K562 (cell line): ENCODE data around the gene NBEAL1. TPM values are rescaled to one million over a fixed set of nuclear protein-coding genes. Genes with fewer than 3 reads are reported as not detected.
A peak's percentile ranks its signal among the peaks of the same experiment; 100 is the strongest.

Experiments used
- ESRRA ChIP-seq: fragments of 450-650 bp; IDR thresholded peaks from 2 replicates; pipeline ENCODE4 v1.6.1; 2014; ENCODE audit warnings: low read depth, mild to moderate bottlenecking, moderate library complexity, borderline replicate concordance
- HSF4 ChIP-seq: fragments of 250-450 bp; sonication (Bioruptor Pico); IDR thresholded peaks from 2 replicates; pipeline ENCODE4 v2.1.2; 2022; ENCODE audit warnings: mild to moderate bottlenecking, moderate library complexity, borderline replicate concordance
- KLF13 ChIP-seq: fragments of 450-650 bp; IDR thresholded peaks from 2 replicates; pipeline ENCODE4 v1.6.1; 2016; ENCODE audit warnings: missing genetic modification characterization, low read depth, mild to moderate bottlenecking, missing compliant biosample characterization, moderate library complexity, borderline replicate concordance
- MCM2 ChIP-seq: fragments of 450-650 bp; IDR thresholded peaks from 2 replicates; pipeline ENCODE4 v1.6.1; 2017; ENCODE audit warnings: low read depth, mild to moderate bottlenecking
- MTF1 ChIP-seq: fragments of 250-450 bp; sonication (Bioruptor Pico); IDR thresholded peaks from 2 replicates; pipeline ENCODE4 v1.9.0; 2021; ENCODE audit warnings: moderate library complexity, mild to moderate bottlenecking, inconsistent platforms, borderline replicate concordance
- PTTG1 ChIP-seq: fragments of 450-650 bp; IDR thresholded peaks from 2 replicates; pipeline ENCODE4 v1.6.1; 2016; ENCODE audit warnings: low read depth, mild to moderate bottlenecking, missing genetic modification characterization, missing compliant biosample characterization
- PURB ChIP-seq: sonication (generic); formaldehyde crosslinking; IDR thresholded peaks from 2 replicates; pipeline ENCODE4 v1.9.0; 2021; ENCODE audit warnings: low read depth, mild to moderate bottlenecking, missing genetic modification reagents
- RAD51 ChIP-seq: fragments of 450-650 bp; IDR thresholded peaks from 2 replicates; pipeline ENCODE4 v1.7.1; 2016; ENCODE audit warnings: low read depth, mild to moderate bottlenecking, borderline replicate concordance
- RBM15 ChIP-seq: fragments of 200-400 bp; formaldehyde crosslinking; IDR thresholded peaks from 2 replicates; pipeline ENCODE4 v1.6.1; 2018; ENCODE audit warnings: mild to moderate bottlenecking, low read length, moderate library complexity; ENCODE audit not compliant: insufficient read depth
- RBM39 ChIP-seq: fragments of 200-400 bp; formaldehyde crosslinking; optimal IDR thresholded peaks from 2 replicates; pipeline ENCODE3; 2018; ENCODE audit warnings: low read depth, low read length
- ZEB2 ChIP-seq: fragments of 450-650 bp; IDR thresholded peaks from 2 replicates; pipeline ENCODE4 v1.6.1; 2016
- ZNF133 ChIP-seq: fragments of 250-450 bp; sonication (Bioruptor Pico); IDR thresholded peaks from 2 replicates; pipeline ENCODE4 v1.4.0; 2020; ENCODE audit warnings: mild to moderate bottlenecking
- polyA plus RNA-seq, 8 experiments: library from polyadenylated mRNA; depleted of rRNA in 4 of 8; stranded (reverse) in 5 of 8; unstranded in 3 of 8; fragments of >200 nt; fragmentation: Nextera tagmentation in 2 of 8; fragmentation: Illumina TruSeq in 1 of 8; extraction: Ambion mirVana in 2 of 8; extraction: Trizol in 1 of 8; gene quantifications; 2 replicates each; pipeline versions ENCODE4 v1.2.1 to v1.2.3, GENCODE V29; 2011 to 2014; ENCODE audit warnings: inconsistent platforms in 1 of 8, missing spikeins in 1 of 8
- total RNA-seq, 7 experiments: library from RNA; depleted of rRNA in 6 of 7; stranded (reverse); fragments of >200 nt in 6 of 7; fragmentation: Illumina TruSeq in 2 of 7; extraction: Trizol in 2 of 7; gene quantifications; 2 replicates each; pipeline versions ENCODE4 v1.2.1 to v1.2.3, GENCODE V29; 2011 to 2021; ENCODE audit warnings: low replicate concordance in 1 of 7
- TF ChIP-seq, protein P1 (sequence below): fragments of 200-600 bp; sonication (generic); IDR thresholded peaks from one replicate; pipeline ENCODE4 v1.6.1; 2012; ENCODE audit warnings: mild to moderate bottlenecking, low read depth, low read length, inconsistent platforms
- TF ChIP-seq, protein P2 (sequence below): sonication (generic); formaldehyde crosslinking; IDR thresholded peaks from 2 replicates; pipeline ENCODE4 v1.8.0; 2022; ENCODE audit warnings: mild to moderate bottlenecking, missing genetic modification reagents
- TF ChIP-seq, protein P3 (sequence below): fragments of 450-650 bp; IDR thresholded peaks from one replicate; pipeline ENCODE4 v1.6.1; 2018; ENCODE audit warnings: mild to moderate bottlenecking, moderate library complexity; ENCODE audit not compliant: partially characterized antibody

NBEAL1 gene
- total and polyA plus RNA-seq, 9 of the 15 experiments (the other 6 are each of a cell fraction or from before 2014, with no cell fraction given), result 2.1 to 13.5 (median 7.3) TPM

DNA sequence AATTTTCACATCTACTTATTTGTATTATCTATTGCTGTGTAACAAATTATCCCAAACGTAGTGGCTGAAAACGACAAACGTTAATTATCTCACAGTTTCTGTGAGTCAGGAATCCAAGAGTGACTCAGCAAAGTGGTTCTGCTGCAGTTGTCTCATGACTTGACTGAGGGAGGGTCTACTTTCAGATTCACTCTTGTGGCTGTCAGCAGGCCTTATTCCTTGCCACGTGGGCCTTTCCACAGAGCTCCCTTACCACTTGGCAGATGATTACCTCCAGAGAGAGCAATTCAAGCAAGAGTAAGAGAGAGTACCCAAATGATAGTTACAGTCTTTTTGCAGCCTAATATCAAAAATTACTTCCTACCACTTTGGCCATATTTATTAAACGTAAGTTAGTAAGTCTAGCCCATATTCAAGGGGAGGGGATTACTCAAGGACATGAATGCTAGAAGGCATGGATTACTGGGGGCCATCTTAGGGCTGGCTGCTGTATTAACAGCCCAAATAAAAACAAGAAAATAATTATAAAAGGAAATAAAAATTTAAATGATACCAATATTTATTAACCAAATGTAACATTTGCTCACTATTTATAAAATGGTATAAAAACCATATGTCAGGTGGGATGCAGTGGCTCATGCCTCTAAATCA, 48.7 kb upstream of the NBEAL1 start (continued):
- TF ChIP-seq, protein P1, sequence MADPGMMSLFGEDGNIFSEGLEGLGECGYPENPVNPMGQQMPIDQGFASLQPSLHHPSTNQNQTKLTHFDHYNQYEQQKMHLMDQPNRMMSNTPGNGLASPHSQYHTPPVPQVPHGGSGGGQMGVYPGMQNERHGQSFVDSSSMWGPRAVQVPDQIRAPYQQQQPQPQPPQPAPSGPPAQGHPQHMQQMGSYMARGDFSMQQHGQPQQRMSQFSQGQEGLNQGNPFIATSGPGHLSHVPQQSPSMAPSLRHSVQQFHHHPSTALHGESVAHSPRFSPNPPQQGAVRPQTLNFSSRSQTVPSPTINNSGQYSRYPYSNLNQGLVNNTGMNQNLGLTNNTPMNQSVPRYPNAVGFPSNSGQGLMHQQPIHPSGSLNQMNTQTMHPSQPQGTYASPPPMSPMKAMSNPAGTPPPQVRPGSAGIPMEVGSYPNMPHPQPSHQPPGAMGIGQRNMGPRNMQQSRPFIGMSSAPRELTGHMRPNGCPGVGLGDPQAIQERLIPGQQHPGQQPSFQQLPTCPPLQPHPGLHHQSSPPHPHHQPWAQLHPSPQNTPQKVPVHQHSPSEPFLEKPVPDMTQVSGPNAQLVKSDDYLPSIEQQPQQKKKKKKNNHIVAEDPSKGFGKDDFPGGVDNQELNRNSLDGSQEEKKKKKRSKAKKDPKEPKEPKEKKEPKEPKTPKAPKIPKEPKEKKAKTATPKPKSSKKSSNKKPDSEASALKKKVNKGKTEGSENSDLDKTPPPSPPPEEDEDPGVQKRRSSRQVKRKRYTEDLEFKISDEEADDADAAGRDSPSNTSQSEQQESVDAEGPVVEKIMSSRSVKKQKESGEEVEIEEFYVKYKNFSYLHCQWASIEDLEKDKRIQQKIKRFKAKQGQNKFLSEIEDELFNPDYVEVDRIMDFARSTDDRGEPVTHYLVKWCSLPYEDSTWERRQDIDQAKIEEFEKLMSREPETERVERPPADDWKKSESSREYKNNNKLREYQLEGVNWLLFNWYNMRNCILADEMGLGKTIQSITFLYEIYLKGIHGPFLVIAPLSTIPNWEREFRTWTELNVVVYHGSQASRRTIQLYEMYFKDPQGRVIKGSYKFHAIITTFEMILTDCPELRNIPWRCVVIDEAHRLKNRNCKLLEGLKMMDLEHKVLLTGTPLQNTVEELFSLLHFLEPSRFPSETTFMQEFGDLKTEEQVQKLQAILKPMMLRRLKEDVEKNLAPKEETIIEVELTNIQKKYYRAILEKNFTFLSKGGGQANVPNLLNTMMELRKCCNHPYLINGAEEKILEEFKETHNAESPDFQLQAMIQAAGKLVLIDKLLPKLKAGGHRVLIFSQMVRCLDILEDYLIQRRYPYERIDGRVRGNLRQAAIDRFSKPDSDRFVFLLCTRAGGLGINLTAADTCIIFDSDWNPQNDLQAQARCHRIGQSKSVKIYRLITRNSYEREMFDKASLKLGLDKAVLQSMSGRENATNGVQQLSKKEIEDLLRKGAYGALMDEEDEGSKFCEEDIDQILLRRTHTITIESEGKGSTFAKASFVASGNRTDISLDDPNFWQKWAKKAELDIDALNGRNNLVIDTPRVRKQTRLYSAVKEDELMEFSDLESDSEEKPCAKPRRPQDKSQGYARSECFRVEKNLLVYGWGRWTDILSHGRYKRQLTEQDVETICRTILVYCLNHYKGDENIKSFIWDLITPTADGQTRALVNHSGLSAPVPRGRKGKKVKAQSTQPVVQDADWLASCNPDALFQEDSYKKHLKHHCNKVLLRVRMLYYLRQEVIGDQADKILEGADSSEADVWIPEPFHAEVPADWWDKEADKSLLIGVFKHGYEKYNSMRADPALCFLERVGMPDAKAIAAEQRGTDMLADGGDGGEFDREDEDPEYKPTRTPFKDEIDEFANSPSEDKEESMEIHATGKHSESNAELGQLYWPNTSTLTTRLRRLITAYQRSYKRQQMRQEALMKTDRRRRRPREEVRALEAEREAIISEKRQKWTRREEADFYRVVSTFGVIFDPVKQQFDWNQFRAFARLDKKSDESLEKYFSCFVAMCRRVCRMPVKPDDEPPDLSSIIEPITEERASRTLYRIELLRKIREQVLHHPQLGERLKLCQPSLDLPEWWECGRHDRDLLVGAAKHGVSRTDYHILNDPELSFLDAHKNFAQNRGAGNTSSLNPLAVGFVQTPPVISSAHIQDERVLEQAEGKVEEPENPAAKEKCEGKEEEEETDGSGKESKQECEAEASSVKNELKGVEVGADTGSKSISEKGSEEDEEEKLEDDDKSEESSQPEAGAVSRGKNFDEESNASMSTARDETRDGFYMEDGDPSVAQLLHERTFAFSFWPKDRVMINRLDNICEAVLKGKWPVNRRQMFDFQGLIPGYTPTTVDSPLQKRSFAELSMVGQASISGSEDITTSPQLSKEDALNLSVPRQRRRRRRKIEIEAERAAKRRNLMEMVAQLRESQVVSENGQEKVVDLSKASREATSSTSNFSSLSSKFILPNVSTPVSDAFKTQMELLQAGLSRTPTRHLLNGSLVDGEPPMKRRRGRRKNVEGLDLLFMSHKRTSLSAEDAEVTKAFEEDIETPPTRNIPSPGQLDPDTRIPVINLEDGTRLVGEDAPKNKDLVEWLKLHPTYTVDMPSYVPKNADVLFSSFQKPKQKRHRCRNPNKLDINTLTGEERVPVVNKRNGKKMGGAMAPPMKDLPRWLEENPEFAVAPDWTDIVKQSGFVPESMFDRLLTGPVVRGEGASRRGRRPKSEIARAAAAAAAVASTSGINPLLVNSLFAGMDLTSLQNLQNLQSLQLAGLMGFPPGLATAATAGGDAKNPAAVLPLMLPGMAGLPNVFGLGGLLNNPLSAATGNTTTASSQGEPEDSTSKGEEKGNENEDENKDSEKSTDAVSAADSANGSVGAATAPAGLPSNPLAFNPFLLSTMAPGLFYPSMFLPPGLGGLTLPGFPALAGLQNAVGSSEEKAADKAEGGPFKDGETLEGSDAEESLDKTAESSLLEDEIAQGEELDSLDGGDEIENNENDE, result no peak
- TF ChIP-seq MTF1 (CRISPR knock-in tag) (no peak), PURB (CRISPR knock-in tag) (no peak), PTTG1 (tag) (no peak), KLF13 (tag) (no peak), RBM39 (no peak), MCM2 (no peak), ESRRA (no peak), RBM15 (no peak), RAD51 (peak; percentile 73), HSF4 (no peak), ZEB2 (no peak), ZNF133 (CRISPR knock-in tag) (no peak)
- TF ChIP-seq, protein P2, sequence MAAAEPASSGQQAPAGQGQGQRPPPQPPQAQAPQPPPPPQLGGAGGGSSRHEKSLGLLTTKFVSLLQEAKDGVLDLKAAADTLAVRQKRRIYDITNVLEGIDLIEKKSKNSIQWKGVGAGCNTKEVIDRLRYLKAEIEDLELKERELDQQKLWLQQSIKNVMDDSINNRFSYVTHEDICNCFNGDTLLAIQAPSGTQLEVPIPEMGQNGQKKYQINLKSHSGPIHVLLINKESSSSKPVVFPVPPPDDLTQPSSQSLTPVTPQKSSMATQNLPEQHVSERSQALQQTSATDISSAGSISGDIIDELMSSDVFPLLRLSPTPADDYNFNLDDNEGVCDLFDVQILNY (CRISPR knock-in tag), result no peak
- TF ChIP-seq, protein P3, sequence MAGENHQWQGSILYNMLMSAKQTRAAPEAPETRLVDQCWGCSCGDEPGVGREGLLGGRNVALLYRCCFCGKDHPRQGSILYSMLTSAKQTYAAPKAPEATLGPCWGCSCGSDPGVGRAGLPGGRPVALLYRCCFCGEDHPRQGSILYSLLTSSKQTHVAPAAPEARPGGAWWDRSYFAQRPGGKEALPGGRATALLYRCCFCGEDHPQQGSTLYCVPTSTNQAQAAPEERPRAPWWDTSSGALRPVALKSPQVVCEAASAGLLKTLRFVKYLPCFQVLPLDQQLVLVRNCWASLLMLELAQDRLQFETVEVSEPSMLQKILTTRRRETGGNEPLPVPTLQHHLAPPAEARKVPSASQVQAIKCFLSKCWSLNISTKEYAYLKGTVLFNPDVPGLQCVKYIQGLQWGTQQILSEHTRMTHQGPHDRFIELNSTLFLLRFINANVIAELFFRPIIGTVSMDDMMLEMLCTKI, result no peak
